Muscle of arm (tissue), 12 donors: ENCODE data around the gene PRKCE. TPM values are rescaled to one million over a fixed set of nuclear protein-coding genes. Genes with fewer than 3 reads are reported as not detected.

Experiments used
- DNase-seq: peaks from one replicate; pipeline ENCODE4 v3.0.0-alpha.2; 2013
- polyA plus RNA-seq, 12 donors: library from polyadenylated mRNA; unstranded; fragments of 120-200 nt; gene quantifications; one replicate each; pipeline ENCODE4 v1.2.1, GENCODE V29; 2013; ENCODE audit not compliant: insufficient read length in 12 of 12

PRKCE gene
- polyA plus RNA-seq, 12 donors = 4.5 to 17.3 (median 5.4) TPM; not detected in 1

GRCh38 chr2:45960057-45960863 is 308.8 kb downstream of the PRKCE start:
- DNase-seq = no peak

DNA sequence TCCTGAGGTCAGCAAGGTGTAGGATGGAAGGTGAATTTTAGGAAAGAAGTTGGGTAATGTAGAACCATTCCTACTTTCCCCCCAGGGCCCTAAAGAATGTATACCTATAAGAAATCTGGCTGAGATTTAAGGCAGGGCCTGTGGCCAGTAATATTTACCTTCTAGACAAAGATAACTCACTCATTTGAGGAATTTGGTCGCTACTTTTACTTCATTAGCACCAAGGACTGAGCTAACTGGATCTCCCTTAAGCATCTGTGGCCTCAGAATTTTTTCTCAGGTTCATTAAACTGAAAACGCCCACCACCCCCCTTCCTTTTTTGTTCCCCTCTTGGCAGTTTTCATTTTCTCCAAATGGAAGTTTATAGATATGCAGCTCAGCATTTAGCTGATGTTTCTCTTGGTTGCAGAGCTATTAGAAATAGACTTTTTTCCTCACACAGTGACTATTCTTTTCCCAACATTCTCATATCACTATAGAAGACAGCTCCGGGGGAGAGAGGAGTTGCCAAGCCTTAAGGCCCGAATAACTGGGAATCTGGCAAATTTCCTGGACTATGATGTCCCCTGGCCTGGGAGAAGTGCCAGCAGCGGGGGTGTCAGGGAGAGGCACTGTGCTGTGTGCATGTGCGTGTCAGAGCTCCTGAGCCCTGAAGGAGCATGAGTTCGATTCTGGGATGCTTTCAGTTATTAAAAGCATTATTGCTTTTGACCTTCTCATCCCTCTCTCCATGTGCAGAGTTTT is 310.9 kb downstream of the PRKCE start:
- DNase-seq = peak; percentile 74

DNA sequence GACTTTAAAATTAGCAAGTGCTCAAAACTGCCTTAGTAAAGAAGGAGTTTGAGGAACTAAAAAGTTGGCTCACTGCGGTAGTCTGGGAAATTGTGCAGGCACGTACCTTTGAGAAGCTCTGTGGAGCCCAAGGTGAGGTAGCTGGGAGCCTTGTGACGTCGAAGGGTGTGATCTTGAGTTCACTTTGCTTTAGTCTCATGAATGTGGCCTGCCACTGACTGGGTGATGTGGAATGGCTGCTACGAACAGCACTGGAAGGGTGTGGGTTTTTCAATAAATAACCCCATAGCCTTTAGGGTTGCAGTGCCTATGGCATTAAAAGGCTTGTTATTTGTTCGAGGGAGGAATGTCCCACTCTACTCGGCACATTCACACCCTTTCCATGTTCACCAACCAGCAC is 312.3 kb downstream of the PRKCE start:
- DNase-seq = no peak

DNA sequence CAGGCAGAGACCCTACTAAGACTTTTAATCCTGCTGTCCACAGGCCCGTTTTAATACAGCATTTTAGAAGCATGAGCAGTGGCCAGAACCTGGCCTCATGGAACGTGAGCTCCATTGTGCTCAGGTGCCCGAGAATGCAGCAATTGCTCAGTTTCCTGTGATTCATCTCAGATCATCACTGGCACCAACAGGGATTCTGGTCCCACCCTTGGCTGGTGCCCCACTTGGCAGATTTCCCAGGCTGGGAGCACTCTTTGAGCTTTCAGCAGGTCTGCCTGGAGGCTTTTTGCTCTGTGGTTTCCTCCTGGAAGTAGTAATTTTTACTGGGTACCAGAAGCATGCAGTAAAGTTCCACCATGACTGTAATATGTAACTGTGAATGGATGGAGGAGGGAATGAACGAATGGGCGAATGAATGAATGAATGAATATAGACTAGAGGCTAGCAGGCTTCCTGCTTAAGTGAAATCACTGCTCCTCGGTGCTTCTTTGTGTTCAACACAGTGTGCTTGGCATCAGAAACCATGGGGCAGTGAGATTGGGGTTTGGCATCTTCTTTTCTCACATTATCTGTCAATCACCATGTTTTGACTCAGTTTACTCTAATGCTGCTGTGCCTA is 312.9 kb downstream of the PRKCE start:
- DNase-seq = no peak

- no peak for DNase-seq
Measured at GRCh38 chr2:45964906-45965305, 313.4 kb downstream of the PRKCE start.

DNA sequence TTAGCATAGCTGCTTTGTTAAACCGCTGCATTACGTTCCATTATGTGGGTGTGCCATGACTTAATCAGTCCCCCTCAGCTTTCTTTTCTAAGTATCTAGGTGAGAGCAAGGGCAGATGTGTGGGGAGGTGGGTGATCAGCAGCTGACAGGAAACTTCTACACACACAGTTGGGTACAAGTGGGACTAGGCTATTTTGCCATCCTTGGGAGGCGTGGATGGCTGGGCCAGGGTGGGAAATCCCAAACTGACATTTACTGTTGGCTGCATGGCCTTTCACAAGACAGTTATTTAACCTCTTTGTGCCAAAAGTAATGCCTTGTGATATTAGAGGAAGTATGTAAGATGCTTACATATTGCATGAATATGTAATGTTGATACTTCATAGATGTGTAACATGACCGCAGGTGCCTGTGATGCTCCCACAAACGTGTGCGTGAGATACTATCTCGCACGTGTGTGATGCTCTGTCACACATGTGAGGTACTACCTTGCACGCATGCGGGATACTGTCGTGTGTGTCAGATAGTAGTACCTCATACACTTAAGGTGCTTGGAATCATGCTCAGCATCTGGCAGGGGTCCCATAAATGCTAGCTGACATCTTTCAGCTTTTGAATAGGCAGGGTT is 314.5 kb downstream of the PRKCE start:
- DNase-seq = no peak

DNA sequence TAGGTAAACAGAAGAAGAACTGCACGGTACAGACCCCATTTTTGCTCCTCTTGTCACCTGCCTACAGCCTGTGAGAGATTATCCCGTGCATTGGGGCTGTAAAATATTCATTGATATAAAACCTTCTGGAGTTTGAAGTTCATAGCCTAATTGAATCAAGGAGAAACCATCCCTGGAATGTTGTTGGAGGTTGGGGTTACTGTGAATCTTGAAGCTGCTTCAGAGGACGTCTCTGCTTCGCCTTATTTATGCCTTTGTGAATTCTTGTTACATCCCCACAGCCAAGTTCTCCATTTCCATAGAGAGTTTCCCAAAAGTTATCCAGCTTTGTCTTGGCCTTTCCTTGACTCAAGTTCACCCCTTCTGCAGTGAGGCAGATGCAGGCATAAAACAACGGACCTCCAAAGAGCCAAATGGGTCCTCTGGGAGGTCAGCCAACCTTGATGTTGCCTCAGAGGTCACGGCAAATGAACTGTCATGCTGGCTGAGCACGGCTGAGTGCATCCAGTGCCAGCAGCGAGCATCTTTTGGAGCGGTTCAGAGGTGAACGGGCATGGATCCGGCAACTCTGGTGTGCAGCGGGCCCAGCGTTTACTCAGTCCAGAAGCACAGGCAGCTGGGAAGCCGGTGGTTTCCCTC is 317.6 kb downstream of the PRKCE start:
- DNase-seq = peak; percentile 19

DNA sequence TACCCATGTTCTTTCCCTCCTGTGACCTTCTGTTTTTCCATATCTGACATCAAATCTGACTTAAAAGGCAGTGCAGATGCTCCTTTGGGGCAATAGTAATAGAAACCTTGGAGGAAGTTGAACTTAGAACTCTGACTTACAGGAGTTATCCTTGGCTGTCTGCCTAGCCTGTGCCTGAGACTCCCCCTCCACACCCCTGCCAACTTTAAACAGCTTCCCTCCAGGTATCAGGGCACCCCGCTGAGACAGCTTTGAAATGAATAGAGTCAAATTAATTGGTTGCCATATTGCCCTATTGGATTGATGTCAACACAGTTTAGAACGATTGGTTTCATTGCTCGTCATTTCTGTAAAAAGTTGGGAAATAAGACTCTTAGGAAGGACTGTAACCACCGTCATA is 322.0 kb downstream of the PRKCE start:
- DNase-seq = no peak

- DNase-seq = no peak
Measured at GRCh38 chr2:45974056-45974455, 322.6 kb downstream of the PRKCE start.

- DNase-seq = no peak
Measured at GRCh38 chr2:45974762-45975408, 323.4 kb downstream of the PRKCE start.

- no peak for DNase-seq
Measured at GRCh38 chr2:45975752-45976517, 324.5 kb downstream of the PRKCE start.

DNA sequence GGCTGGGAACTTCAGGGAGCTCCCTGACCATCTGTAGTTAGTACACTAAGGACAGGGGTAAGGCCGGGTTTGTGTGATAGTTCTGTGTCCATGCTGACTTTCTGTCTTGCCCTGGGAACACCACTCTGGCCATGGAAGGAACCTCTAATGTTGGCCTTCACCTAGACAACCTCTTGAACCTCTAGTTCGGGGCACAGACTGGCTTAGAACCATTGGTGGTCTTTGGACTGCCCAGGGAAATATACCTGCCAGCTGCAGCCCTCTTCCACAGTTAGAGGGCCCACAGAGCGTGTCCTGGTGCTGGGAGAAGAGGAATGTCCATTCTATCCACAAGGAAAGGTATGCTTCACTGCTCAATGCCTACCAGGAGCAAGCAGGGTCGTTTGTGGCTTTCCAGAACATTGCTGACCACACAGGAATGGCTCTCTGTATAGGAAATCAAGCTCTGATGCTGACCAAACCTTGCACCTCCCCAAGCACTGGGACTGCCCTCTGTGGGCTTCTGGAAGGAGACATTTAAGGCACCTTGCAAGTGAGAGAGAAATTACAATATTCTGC is 326.9 kb downstream of the PRKCE start:
- DNase-seq = no peak

- DNase-seq = no peak
Measured at GRCh38 chr2:45979065-45979464, 327.6 kb downstream of the PRKCE start.

DNA sequence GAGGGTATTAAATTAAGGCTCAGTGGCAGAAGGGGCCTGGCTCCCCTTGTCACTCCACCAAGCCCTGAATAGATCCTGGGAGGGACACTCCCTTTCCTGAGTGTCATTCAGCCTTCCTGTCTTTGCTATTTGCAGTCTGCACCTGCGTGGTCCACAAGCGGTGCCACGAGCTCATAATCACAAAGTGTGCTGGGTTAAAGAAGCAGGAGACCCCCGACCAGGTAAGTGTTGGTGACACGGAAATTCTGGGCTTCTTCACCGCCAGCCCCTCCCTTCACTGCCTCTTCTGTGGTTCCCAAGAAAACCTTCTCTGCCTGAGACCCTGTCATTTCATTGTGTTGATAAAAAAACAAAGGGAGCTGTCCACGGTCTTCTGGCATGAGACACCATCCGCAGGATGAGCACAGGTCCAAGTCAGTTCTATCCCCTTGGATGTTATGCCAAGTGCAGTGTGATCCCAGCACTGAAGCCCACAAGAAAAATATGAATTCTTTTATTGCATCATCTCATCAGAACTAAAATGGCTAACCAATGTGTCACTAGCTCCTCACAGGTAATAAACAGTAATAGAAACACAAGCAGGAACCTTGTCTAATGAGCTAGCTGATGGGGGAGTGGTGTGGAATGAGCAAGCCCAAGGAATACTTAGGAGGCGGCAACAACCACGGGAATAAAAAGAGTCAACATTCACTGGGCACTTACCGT is 328.8 kb downstream of the PRKCE start:
- DNase-seq = no peak

GRCh38 chr2:45981384-45981930 is 330.0 kb downstream of the PRKCE start:
- DNase-seq = no peak

GRCh38 chr2:45982096-45982495 is 330.6 kb downstream of the PRKCE start:
- DNase-seq = no peak

GRCh38 chr2:45983213-45983612 is 331.7 kb downstream of the PRKCE start:
- DNase-seq = no peak

DNA sequence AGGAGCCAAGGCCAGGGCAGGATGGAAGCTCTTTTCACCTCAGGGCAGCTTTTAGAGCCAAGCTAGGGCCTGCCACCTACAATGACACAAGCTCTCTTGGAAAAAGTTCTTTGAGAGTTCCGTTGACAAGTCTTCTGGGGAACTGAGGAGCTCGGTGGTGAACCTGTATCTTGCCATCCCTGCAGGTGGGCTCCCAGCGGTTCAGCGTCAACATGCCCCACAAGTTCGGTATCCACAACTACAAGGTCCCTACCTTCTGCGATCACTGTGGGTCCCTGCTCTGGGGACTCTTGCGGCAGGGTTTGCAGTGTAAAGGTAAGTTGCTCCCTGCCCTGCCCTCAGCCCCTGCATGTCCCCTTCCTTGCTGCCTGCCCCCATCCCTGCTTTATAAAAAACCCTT is 332.9 kb downstream of the PRKCE start:
- no peak for DNase-seq

- DNase-seq = no peak
Measured at GRCh38 chr2:45984896-45985473, 333.5 kb downstream of the PRKCE start.
